HG02759 (cell line): ENCODE measurements around the gene PMP22.
"Not testable (repeated sequence)": the region's sequence is repeated elsewhere in the genome, so short reads cannot be mapped to it uniquely, and the experiment has no call there.

ENCODE experiments used
- ATAC-seq: cut with Tn5 transposase; IDR thresholded peaks from one replicate; pipeline ENCODE4 v1.9.1; 2021; ENCODE audit warnings: mild to moderate bottlenecking, moderate library complexity; ENCODE audit not compliant: unreplicated experiment

The PMP22 gene

GRCh38 chr17:15220785-15221184 is 44.3 kb downstream of the PMP22 start:
- ATAC-seq, result no peak

- no peak for ATAC-seq
These were observed 48.6 kb downstream of the PMP22 start for GRCh38 chr17:15216481-15216880.

GRCh38 chr17:15213381-15214087 is 51.6 kb downstream of the PMP22 start:
- ATAC-seq, result no peak

- no peak for ATAC-seq
These were observed 54.9 kb downstream of the PMP22 start for GRCh38 chr17:15210247-15210646.

- ATAC-seq, result not testable (repeated sequence)
These were observed 62.1 kb downstream of the PMP22 start for GRCh38 chr17:15203062-15203461.

GRCh38 chr17:15200574-15200973 is 64.6 kb downstream of the PMP22 start:
- ATAC-seq, result not testable (repeated sequence)

- no peak for ATAC-seq
These were observed 67.9 kb downstream of the PMP22 start for GRCh38 chr17:15197229-15197628.

GRCh38 chr17:15194859-15195277 is 70.3 kb downstream of the PMP22 start:
- ATAC-seq, result no peak

- no peak for ATAC-seq
These were observed 79.5 kb downstream of the PMP22 start for GRCh38 chr17:15185625-15185991.

- no peak for ATAC-seq
These were observed 80.1 kb downstream of the PMP22 start for GRCh38 chr17:15184872-15185624.

- ATAC-seq, result no peak
These were observed 83.3 kb downstream of the PMP22 start for GRCh38 chr17:15181816-15182215.

GRCh38 chr17:15181333-15181732 is 83.8 kb downstream of the PMP22 start:
- no peak for ATAC-seq

GRCh38 chr17:15180121-15180561 is 85.0 kb downstream of the PMP22 start:
- no peak for ATAC-seq
